Activated naive CD4-positive, alpha-beta T cell treated with Interleukin-2 at 50 U/mL for 16 hours (primary cell): ENCODE measurements around the gene LMF2.
"Not testable (repeated sequence)": the region's sequence is repeated elsewhere in the genome, so short reads cannot be mapped to it uniquely, and the experiment has no call there.

ENCODE experiments used
- DNase-seq: peaks from one replicate; pipeline ENCODE4 v3.0.0-alpha.2; 2020

The LMF2 gene

DNA sequence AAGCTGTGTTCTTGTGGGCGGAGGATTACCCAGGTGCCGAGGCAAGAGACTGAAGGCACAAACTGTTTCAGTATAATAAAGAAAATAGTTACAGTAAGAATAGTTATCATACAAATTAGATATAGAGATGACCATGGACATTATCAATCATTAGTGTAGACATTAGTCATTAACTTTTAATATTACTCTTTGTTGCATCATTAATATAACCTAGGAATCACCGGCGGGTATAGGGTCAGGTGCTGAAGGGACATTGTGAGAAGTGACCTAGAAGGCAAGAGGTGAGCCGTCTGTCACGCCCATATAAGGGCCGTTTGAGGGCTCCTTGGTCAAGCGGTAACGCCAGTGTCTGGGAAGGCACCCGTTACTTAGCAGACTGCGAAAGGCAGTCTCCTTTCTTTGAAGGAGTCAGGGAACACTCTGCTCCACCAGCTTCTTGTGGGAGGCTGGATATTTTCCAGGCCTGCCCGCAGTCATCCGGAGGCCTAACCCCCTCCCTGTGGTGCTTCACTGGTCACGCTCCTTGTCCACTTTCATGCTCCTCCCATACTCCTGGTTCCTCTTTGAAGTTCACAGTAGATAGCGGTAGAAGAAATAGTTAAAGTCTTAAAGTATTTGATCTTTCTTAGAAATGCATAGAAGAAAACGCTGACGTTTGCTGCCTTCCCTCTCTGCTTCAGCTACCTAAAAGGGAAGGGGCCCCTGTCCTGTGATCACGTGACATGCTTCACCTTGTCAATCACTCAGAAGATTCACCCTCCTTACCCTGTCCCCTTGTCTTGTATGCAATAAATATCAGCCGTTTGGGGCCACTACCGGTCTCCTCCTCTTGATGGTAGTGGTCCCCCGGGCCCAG is 26.6 kb upstream of the LMF2 start:
- DNase-seq = not testable (repeated sequence)

DNA sequence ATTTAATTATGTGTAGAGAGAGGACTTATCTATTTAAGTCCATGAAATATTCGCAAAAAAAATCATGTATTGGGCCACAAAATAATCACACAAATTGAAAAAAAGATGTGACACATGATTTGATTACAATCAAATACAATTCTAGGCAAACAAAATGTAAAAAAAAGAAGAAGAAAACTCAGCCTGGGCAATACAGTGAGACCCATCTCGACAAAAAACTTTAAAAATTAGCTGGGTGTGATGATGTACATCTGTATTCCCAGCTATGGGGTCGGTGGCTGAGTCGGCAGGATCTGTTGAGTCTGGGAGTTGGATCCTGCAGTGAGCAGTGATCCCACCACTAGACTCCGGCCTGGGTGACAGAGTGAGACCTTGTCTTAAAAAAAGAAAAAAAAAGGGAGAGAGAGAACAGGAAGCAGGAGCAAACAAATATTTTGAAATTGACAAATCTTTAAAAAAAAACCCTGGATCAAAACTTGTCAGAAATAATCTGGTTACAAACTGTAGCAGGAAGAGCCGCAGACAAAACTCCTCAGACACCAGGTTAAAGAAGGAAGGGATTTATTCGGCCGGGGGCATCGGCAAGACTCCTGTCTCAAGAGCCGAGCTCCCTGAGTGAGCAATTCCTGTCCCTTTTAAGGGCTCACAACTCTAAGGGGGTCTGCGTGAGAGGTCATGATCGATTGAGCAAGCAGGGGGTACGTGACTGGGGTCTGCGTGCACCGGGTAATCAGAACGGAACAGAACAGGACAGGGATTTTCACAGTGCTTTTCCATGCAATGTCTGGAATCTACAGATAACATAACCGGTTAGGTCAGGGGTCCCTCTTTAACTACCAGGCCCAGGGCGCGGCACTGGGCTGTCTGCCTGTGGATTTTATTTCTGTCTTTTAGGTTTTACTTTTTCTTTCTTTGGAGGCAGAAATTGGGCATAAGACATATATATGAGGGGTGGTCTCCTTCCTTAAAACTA is 25.6 kb upstream of the LMF2 start:
- DNase-seq = no peak

DNA sequence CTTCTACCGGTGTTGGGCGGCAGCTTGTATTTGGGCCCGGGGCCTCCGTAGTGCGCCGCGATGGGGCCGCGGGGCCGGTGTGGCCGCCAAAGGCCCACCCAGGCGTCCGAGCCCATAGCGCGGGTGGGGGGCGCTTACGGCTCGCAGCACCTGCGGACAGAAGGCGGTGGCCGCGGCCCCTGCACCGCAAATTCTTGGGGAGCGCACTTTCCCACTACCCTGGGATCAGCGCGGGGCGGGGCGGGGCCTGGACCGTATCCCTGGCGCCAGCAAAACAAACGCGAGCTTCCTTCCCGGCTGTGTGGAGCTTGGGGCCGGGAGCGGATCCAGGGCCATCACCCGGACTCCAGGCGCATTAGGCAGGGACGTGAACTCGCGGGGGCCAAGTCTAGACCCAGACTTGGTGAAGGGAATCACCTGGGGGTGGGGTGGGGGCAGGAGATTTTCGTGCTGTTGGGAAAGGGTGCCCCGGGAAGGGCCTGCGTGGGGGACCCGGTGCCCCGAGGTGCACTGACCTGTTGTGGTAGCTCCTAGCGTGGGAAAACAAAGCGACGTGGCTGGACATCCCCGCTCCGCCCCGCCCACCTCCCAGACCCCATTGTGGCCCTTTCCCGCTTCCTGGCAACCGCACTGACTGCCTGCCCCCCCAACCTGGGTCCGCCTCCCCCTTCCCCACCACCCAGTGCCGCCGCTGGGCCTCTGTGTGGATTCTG is 24.6 kb upstream of the LMF2 start:
- DNase-seq = no peak

DNA sequence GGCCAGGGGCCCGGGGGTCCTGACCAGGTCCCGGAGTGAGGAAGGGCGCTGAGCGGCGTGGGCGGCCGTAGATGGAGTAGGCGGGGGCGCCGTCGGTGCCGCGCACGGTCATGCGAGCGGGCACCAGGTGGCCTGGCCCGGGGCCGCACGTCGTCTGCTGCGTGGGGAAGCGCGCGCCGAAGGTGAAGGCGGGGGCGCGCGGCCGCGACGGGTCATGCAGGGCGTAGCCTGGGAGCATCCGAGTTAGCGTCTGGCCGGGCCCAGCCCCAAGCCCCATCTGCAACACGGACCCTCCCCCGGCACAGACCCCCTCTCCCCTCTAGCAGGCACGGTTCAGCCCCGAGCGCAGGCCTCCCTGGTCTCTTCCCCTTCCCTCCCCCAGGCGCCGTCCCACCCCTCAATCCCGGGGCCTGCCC is 24.1 kb upstream of the LMF2 start:
- peak; percentile 80 for DNase-seq

DNA sequence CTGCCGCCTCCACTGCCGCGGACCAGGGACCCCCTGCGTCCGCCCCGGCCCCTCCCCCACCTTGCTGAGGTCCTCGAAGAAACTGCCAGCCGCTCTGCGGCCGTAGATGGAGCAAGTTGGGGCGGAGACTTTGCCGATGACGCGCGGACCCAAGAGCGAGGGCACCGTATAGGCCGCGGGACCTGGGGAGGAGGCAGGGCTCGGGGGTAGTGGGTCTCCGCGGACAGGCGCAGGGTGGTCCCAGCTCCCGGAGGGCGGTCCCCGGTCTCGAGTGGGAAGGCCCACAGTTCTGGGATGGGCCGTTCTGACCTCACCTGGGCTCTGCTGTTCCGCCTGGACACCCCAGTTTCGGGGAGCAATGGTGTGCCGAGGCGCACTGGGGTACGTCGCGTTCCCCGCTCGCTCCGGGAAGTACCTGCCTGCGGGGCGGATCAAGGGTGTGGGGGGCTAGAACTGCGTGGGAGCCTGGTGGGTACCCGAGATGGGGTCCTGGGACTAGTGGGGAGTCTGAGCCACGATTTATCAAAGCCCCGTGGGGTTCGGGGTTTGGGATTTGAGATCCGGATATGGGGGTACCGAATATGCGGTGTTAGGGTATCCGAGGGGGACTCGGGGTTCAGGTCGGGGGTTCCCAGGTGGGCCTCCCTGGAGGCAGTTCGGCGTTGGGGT is 23.5 kb upstream of the LMF2 start:
- peak; percentile 87 for DNase-seq

DNA sequence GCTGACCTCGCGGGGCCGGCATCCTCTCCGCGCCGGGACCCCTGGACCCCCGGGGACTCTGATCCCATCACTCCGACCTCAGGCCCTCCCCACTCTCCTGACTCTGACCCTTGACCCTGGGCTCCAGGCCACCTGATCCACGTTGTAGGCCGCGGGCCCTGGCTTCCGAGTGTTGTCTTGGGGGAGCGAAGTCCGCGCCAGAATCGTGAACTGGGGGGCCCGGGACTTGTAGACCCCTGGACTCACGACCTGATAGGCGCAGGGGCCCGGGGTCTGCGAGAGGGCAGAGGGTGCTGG is 23.0 kb upstream of the LMF2 start:
- no peak for DNase-seq

DNA sequence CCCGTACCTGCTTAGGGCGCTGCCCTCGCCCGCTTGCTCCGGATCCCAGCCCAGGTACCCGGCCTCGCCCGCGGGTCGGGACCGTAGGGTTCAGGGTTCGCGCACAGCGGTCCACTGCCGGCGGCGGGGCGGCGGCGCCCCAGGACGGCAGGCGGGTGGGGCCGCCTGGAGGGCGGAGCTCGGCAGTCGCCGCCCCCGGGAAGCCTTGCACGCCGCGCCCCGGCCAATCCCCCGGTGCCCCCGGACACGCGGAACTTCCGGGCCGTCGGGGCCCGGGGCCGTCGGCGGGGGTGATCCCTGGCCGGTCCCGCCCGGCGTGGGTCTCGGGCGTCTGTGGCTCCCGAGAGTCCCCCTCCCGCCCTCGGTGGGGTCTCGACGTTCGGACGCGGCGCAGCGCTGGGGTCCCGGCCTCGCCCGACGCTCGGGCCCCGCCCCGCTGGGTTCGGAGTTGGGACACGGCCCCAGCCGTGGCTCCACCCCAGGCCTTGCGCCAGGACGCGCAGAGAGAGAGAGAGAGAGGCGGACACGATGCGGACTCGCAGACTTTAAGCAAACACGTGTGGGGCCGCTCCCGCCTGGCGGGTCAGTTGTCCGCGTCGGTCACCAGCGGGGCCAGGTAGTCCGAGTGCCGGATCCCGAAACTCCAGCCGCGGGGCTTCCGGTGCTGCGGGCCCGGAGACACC is 22.5 kb upstream of the LMF2 start, which contains the start of gene TYMP:
TYMP (minus strand) TSS at position 116 of the 683 bp plus-strand sequence. CDS start 303 bp downstream, outside the sequence.
- peak; percentile 77 for DNase-seq

DNA sequence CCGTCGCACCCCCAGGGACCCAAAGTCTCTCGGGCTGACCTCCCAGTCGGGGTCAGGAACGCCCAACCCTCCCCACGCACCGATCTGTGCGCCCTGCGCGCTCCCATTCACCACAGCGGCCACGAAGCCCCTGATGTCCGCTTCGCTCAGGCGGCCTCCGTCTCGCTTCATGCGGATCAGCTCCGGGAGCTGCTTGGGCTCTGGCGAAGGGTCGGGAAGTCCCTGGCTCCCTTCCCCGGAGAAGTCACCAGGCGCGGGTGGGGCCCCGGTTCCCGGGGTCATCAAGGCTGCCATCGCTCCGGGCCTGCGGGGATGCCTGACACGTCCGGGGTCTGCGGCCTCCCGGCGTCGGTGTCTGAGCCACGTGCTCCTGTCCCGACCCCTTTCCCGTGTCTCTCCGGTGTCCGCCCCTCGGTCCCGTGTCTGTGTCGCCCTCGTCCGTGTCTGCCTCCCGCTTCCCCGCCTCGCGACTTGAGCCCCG is 22.0 kb upstream of the LMF2 start:
- DNase-seq = no peak

DNA sequence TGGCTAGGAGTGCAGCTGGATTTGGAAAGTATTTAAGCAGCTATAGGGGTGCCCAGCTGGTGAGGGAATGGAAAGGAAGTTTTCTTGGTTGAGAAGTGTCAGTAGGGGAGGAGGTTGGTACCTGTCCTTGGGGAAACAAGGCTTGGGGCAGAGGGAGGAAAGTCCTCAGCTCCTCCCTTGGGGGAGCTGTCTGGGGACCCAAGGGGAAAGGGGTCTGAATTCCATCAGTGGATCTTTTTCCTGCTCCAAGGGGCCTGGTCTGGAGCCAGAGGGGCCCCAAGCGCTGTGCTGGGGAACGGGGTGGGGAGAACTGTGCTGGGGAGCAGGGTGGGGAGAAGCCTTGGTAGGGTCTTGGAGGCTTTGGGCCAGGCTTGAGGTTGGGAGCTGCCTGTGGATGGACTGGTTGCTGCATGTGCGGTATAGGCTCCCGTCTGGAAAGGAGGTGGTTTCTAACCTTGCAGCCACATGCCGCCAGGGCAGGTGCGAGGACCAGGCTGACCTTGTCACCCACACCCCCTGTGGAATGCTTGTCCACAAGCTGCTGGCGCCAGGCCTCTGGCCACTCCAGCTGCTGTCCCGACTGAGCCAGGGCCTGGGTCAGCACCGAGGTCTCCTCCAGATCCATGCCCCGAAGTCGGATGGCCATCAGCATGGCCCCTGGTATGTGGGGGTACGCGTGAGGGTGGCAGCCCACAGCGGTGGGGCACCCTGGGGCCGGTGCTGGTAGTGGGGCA is 21.3 kb upstream of the LMF2 start:
- DNase-seq = no peak

DNA sequence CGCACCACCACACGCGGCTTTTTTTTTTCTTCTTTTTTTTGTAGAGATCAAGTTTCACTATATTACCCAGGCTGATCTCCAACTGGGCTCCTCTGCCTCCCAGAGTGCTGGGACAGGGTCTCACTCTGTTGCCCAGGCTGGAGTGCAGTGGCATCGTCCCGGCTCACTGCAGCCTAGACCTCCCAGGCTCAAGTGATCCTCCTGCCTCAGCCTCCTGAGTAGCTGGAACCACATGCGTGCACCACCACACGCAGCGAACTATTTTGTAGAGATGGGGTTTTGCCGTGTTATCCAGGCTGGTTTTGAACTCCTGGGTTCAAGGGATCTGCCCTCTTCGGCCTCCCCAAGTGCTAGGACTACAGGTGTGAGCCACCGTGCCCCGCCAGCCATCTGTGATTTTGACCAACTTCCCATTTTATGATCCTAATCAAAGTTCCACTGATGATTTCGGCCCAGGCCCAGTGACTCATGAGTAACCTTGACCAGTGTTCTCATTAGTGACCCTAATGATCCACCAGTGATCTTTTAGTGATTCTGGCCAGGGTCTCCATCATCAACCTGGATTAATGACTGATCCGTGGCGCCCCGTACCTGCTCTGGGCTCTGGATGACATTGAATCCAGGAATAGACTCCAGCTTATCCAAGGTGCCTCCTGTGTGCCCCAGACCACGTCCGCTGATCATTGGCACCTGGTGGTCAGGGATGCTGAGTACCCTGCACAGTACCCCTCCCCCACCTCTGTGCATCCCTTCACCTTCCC is 20.6 kb upstream of the LMF2 start:
- no peak for DNase-seq

DNA sequence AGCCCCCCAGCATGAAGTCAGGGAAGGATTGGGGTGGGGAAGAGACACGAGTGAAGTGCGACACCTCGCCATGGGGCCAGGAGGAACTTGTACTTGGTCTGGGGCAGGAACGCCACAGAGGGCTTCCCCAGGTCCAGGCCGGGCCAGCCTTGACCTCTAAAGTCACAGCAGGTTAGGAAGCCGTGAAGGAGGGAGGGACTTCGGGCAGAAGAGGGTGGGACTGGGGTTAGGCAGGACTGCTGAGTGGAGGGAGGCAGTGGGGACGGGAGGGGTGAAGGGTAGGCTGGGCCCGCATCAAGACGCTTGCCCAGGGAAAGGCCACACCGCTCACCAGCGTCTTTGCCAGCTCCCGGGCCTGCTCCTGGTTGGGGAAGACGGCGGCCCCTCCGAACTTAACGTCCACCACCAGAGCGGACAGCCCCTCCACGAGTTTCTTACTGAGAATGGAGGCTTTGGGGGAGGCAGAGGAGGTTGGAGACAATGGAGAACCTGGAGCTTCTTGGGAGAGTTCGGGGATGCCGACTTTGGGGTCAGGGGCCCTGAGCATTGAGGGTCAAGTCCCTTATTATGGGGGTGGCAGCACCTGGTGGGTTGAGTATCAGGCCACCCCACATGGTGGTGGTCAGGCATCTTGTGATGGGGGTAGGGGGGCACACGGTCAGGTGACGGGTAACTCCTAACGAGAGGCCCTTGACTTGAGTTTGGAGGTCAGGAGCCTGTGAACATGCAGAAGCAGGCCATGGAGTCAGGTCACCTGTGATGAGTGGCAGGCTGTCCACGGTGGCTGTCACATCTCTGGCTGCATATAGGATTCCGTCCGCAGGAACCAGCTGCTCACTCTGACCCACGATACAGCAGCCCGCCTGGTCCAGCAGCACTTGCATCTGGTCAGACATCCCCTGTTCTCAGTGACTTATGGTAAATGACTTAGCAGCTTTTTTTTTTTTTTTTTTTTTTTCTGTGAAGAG is 19.6 kb upstream of the LMF2 start:
- DNase-seq = peak; percentile 47

DNA sequence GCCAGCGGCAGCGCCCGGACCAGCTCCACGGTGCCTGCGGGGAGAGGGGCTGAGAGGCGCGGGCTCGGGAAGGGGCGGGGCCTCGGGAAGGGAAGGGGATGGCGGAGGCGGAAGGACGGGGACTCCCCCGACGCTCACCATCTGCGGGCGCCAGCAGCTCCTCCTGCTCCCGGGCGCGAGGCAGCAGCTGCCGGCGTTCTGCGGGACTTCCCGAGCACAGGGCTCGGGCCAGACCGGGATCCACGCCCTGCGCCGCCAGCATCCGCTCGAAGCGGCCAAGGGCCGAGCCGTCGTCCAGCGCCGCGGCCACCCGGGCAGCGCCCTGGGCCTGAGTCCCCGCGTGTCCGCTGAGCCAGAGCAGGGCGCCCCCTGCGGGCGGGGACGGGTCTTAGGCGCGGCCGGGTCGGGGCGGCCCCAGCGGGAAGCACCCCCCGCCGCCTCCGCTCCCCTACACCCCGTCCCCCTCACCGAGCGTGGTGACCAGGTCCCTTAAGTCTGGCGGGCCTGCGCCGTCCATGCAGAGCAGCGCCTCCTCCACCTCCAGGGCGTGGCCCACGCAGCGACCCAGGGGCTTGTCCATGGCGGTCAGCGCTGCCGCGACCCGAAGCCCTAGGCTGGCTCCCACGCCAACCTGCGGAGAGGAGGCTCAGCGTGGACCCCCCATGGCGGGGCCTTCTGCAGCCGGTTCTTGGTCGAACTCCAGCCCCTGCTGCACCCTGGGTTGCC is 18.8 kb upstream of the LMF2 start:
- peak; percentile 83 for DNase-seq

DNA sequence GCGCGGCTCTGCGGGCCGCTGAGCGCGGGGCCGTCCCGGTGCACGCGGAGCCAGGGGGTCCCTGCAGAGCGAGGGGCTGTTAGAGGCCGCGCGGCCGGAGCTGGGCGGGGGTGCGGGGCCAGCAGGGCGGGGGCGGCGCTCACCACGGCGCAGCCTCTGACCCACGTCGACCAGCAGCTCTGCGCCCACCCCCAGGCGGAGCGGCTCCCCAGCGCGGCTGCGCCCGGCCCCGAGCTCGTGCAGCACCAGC is 18.3 kb upstream of the LMF2 start:
- DNase-seq = no peak

DNA sequence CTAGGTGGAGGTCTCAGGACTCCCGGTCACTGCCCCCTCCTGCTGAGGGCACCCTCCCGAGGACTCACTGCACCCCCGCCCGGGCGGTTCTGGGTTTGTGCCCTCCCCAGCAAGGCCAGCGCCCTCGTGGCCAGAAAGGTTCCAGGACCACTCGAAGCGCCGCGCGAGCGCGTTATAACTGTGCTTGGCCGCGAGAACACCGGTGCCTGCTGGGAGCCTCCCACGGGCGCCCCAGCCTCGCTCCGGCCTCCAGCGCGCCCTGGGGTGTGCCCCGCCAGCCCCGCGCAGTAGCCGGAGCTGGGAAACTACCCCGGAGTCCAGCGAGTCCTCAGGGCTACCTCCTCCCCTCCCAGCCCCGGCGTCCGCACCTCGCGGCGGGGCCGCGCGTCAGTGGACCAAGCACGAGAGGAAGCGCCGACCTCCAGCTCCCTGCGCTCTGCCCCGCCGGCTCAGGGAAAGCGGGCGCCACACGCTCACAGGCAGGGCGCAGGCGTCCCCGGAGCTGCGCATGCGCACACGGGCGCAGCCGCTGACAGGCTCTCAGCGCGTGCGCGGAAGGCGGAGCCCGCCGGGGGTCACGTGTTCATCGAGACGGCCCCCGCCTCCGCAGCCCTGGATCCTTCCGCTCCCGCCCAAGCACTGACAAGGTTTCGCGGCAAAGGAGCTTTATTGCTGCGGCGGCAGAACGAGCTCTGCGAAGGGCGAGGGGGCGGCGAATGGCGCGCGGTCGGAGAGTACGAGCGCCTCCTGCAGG is 17.8 kb upstream of the LMF2 start, which contains the start of gene SCO2:
SCO2 (minus strand) TSS at position 495 of the 754 bp plus-strand sequence. CDS start 1,187 bp downstream, outside the sequence.
- peak; percentile 98 for DNase-seq

DNA sequence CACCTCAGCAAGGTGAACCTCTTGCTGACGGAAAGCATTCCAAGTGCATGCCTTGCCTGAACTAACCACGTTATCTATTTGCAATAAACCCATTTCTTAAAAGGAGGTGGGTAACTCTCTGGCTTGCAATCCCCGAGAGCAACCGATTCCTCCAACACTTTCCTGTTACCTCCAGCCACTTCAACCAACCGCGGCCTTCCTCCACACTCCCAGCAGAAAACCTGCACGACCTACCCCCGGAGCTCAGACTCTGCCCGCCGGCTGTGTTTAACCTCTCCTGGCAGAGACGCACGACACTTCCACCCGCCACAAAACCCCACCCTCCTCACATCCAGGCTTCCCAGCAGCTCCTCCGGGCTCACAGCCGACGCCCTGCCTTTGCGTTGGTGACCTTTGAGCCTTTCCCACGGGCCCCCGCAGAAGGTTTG is 17.2 kb upstream of the LMF2 start:
- DNase-seq = no peak

DNA sequence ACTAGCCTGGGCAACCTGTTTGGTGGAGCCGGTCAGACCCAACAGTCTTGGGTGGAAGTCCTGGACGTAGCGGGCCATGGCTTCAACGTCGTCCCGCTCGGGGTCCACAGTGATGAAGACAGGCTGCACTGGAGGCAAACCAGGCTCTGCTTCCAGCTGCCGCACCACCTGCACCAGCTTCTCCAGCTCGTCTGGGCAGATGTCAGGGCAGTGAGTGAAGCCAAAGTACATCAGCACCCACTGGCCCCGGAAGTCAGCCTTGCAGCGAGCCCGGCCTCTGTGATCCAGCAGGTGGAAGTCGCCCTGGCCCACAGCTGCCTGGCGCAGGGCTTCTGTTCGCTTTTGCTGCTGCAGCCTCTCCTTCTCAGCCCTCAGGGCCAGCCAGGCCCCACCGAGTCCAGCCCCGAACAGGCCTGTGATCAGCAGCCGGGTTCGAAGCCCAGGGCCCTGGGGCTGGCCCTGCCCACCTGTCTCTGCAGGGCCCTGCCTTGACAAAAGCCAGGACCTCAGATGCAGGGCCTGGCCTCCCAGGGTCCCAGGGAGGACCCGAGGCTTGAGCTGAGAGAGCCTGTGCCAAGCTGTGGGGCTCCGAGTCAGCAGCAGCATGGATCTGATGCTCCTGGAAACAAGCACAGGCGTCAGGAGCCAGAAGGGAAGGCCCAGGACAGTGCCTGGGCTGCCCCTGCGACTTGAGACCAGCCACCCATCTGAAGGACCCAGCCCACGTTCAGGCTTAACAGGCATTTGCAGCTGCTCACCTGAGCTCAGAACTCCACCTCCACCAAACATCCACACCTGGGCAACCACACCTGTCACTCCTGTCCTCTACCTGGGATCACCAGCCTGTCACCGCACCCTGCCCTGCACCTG is 16.5 kb upstream of the LMF2 start:
- DNase-seq = no peak

DNA sequence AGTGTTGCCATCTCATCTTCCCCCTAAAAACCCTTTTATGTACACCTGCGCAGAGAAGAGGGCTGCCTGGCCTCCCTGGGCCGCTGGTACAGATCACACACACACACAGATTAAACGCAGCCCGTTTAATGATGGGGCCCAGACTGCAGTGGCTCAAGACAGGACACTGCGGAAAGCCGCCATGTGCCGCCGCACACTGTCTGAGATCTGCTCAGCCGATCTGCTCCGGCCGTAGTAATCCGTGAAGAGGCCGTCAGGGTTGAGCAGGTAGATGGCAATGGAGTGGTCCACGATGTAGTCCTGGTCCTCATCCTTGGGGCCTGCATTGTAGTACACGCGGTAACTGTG is 15.9 kb upstream of the LMF2 start:
- no peak for DNase-seq
